ENCODE data around the gene JARID2.
"Not testable (repeated sequence)": the region's sequence is repeated elsewhere in the genome, so short reads cannot be mapped to it uniquely, and the experiment has no call there.

Gene JARID2

DNA sequence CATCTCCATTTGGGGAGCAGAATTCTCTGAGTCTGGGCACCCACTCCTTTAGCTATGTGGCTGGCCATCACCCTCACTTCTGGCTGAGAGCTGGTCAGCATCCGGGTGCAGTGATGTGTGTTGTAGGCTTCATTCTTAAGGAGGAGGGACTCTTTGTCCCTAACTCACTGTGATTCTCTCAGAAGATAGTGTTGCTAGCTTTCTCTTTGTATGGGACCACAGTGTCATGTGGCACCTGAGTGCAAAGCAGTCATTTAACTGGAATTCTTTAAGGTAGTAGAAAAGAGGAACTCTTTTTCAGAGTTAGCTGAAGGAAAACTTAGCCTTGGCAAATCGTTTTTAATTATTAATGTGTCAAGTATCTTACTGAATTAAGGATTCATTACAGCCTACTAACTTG, 165.9 kb downstream of the JARID2 start:
- no peak for DNase-seq (ENCODE audit: low read depth in 3 of 3, low spot score in 1 of 3)

DNA sequence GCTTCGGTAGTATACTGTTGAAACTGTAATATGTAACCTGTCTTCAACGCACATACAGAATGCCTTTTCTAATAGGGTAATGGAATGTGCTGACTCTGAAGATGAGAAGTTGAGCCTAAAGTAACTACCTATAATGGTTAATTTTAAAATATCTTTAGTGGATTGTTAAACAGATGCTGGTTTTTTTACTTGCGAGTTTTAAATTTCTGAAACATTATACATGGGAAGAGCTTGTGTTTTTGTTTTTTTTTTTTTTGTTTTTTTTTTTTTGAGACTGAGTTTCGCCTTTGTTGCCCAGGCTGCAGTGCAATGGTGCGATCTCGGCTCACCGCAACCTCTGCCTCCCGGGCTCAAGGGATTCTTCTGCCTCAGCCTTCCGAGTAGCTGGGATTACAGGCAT, 166.9 kb downstream of the JARID2 start:
- no peak for DNase-seq (ENCODE audit: low read depth in 3 of 3, low spot score in 1 of 3)

DNA sequence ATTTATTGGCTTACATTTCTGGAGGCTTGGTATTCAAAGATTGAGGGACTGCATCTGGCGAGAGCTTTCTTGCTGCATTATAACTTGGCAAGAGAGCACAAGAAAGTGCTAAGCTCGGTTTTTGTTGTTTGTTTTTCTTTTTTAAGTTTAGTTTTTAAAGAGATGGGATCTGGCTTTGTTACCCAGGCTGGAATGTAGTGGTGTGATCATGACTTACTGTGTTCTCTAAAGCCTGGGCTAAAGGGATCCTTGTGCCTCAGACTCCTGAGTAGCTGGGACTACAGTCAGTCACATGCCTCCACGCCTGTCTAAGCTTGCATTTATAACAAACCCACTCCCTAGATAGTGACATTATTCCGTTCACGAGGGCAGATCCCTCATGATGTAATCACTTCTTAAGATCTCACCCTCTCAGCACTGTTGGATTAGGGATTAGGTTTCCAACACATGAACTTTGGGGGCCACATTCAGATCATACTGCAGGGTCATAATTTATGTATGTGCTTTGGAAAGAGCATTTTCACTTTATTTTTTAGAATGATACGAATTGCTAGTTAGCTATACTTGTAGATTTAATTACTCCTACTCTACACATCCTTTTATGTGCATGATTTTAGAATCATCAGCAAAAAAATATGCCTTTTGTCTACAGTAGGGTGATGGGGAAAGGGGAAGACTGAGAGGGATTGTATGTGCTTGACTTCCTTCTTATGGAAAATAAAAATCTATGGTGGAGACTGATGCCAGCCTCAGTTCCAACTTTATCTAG, 167.8 kb downstream of the JARID2 start:
- DNase-seq (ENCODE audit: low read depth in 3 of 3, low spot score in 1 of 3) = no peak

DNA sequence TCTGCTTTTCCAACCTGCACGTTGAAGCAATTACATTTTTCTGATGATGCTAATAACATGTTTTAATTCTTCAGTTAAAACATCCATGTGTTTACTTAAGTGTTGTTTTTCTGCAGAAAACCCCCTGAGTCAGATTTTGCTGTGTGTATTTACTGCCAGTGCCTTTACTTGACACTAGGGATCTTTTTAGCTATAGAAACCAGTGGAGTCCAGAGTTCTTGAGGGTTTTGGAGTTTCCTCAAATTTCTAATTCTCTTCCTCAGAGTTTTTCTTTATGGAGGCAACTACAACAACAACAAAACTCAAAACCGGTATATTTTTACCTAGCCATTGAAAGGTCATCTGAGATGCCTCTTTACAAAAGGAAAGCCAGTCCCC, 168.4 kb downstream of the JARID2 start:
- no peak for DNase-seq (ENCODE audit: low read depth in 3 of 3, low spot score in 1 of 3)

DNA sequence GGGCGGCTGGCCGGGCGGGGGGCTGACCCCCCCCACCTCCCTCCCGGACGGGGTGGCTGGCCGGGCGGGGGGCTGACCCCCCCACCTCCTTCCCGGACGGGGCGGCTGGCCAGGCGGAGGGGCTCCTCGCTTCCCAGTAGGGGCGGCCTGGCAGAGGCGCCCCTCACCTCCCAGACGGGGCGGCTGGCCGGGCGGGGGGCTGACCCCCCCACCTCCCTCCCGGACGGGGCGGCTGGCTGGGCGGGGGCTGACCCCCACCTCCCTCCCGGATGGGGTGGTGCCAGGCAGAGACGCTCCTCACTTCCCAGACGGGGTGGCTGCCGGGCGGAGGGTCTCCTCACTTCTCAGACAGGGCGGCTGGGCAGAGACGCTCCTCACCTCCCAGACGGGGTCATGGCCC, 169.8 kb downstream of the JARID2 start:
- not testable (repeated sequence) for DNase-seq (ENCODE audit: low read depth in 3 of 3, low spot score in 1 of 3)

DNA sequence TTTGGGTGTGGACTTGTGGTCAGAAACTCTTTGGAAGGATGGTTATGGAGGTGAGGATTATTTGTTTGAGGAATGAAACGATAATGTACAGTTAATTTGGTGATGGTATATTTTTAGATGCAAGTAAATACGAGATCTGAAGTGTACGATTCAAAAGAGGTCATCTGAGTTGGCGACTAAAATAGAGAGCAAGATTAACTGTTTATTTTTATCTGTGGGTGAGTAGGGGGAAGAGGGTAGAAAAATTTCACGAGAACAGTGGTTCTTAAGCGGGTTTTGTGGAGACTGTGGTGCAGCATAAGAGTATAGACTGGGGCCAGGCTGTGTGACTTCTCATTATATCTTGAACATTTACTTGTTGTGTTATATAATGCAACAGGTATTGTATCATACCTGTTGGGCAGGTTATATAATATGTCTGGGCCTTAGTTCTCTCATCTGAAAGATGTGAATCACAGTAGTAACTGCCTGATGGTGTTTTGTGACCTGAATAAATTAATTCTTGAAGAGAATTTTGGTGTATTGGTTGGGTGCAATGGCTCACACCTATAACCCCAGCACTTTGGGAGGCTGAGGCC, 171.2 kb downstream of the JARID2 start:
- no peak for DNase-seq (ENCODE audit: low read depth in 3 of 3, low spot score in 1 of 3)

DNA sequence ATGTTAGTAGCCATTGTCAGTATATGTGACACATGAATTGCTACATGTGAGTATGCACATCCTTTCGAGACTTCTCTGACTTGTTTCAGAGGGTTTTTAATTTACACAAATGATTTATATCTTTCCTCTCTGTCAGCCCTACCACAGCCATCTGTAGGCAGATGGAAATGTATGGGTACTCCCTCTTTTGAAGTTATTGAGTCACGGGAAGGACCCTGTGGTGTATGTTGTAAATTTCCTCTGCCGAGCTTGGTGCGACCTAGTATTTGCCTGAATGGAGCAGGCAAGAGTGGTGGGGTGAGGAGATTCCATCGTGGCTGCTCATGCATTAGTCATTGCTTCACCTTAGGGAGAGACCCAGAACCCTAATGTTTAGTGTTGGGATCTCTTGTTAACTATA, 171.9 kb downstream of the JARID2 start:
- no peak for DNase-seq (ENCODE audit: low read depth in 3 of 3, low spot score in 1 of 3)

DNA sequence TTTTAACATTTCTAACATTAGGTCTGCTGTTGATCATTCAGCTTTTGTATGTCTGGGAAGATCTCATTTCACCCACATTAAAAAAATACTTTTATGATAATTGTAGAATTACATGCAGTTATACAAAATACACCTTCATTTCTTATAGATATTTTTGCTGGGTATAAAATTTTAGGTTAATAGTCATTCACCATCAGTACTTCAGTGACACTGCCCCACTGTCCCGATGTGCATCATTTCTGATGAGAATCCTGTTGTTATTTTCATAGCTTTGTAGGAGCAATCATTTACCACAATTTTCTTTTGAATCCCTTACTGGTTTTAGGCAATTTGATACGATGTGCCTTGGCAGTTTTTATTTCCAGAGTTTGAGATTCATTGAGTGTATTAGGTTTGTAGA, 173.6 kb downstream of the JARID2 start:
- DNase-seq (ENCODE audit: low read depth in 3 of 3, low spot score in 1 of 3) = no peak

DNA sequence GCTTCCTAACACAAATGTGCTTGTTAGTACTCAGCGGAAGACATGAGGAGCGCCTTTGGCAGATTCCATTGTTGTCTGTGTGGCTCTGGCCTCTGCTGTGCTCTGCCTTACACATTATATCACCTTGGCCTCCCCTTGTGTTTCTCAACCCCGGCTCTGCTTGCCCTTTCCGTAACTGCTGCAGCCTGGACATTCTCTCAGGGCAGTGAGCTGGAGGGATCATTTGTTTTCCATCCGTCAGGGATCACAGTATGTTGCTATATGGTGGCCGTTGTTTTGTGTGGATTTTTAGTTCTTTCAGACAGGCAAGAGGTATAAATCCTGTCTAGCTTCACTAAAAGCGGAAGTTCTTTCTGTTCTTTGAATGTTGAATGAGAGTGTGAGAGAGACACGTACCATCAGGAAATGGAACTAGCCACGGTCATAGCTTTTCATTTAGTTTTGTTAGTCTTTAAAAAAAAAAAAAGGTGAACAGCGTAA, 175.1 kb downstream of the JARID2 start:
- no peak for DNase-seq (ENCODE audit: low read depth in 3 of 3, low spot score in 1 of 3)

DNA sequence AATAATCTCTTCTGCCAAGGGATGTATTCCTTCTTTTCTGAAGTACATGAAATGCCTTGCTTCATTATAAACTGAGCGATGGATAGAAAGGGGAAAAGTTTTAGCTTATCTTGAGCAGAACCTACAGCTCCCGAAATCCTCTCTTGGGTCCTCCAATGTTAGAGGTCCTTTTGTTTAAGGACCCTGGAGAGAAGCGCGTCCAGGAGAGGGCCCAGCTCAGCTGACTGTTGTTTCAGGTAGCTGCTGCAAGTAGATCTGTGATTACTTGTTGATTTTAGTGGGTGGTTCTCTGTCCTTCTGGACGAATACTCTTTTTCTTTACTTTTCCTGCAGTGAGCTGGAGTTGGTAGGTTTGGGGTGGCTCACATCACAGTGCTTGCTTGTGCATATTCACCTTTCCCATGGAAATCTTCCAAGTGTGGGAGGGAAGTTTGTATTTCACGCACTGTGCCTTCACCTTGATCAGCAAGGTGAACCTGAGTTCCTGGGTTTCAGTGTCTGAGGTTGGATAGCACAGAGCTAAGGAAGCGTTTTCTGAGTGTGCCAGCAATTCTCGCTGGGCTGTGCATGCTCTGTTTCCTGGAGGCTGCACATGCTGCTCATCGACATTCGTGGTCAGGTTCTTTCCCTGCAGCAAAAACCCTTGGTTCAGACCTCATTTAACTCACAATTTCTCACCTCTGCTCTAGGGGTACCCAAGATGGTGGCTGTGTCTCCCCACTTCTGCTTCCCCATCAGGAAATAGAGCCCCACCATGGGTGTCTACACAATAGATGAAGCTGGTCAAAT, 176.3 kb downstream of the JARID2 start:
- DNase-seq (ENCODE audit: low read depth in 3 of 3, low spot score in 1 of 3) = no peak

DNA sequence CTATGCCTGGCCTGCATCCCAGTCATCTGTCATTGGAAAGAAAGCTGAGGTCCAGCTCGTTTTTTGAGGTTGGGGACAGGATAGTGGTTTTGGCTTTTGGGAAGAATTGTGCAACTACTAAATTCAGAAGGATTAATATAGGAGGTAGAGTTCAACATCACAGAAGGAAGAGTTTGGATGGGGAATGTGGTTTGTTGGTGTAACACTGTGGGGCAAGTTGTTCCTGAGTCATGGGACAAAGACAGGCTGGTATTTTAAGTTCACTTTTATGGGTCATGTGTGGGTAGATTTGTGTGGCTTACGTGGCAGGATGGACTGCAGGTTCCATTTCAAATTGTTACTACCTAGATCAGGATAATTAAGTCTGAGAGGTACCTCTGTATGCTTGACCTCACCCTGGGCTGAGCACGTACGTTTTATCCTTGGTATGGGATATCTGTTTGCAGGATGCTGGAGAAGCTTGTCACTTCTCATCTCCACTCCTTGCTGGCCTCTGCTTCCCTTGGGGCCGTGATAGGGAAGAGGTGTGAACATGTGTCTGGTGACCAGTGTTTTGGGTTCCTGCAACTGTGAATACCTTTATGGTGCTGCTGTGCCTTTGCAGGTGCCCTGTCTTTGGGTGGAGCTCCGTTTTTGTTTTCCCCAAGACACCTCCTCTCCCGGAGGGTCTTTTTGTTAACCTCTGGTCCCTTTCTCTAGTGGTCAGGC, 177.6 kb downstream of the JARID2 start:
- no peak for DNase-seq (ENCODE audit: low read depth in 3 of 3, low spot score in 1 of 3)

DNA sequence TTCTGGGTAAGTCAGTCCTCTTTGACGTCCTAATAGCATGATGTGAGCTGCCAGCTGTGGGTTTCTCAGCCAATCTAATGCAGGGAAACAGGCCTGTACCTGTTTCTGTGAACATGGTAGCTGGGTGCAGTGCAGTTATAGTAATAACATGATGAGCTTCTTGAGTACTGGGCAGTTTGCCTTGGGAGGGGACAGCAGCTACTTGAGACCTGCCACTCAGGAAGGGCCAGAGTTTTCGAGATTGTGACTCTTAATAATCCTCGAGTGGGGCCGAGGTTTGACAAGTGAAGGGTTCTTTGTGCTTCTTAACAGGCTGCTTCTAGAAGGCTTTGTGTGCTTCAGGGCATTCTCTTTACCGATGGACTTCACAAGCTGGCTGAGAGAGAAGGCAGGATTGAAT, 180.1 kb downstream of the JARID2 start:
- DNase-seq (ENCODE audit: low read depth in 3 of 3, low spot score in 1 of 3) = no peak

DNA sequence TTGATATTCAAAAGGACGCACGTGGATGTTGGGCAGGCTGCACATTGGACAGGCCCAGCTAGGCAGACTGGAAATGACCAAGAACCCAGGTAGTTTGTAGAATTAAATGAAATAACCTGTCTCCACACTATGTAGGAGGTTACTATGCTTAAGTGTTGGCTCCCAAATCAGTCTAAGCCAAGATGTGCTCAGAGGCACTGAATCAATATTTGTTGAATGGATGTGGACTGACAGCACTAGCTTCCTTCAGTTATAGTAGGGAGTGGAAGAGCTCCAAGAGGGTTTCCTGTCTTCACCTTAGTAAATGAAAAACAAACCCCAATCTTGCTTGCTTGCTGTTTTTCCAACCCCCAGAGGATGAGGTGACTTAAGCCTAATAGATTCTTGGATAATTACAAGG, 180.5 kb downstream of the JARID2 start:
- DNase-seq (ENCODE audit: low read depth in 3 of 3, low spot score in 1 of 3) = no peak

DNA sequence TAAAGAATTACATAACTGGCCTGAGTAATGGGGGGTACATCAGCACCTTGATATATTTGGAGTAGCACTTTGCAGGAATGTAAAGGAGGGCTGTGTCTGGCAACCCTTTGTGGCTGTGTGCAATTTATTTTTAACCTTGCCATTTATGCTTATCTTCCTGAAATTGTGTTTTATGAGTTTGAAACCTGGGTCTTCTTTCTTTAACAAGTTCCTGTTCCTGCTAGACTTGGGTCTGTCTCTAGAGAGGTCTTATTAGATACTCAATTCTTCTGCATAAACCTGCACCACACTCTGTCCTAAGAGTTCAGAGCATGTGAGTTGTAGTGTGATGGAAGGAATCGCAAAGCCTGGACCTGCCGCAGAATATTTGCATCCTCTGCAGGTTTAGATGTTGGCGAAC, 181.0 kb downstream of the JARID2 start:
- DNase-seq (ENCODE audit: low read depth in 3 of 3, low spot score in 1 of 3) = no peak

DNA sequence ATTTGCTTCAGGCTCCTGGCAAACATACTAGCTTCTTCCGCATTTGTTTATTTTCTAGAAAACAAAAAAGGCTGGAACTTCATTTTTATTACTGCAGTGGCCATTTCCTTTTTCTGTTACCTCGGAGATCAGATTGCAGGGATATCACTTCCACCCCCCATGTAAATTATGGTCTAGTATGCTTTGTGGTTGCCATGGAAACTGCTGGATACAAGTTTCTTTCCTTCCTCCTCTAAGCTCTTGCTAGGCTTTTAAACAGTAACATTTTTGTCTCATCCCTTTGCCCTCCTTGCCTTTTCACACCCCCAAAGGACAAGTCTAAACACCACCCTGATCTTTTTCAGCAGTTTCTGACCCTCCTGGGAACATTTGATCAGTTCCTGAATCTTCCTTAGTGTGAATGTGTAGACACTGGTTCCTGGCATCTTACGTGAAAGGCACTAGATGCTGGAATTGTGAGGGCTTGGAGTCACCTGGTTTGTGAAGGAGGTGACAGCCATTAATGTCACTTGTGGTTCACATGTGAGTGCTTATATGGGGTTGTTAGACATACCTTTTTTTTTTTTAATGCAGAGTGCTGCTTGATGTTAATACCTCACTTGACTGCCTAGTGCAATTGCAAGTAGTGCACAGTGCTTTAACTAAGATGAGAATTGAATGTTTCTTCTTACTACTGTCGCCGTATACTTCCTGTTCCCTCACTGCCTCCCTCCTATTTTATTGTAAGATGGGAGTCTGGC, 181.6 kb downstream of the JARID2 start:
- DNase-seq (ENCODE audit: low read depth in 3 of 3, low spot score in 1 of 3) = no peak

DNA sequence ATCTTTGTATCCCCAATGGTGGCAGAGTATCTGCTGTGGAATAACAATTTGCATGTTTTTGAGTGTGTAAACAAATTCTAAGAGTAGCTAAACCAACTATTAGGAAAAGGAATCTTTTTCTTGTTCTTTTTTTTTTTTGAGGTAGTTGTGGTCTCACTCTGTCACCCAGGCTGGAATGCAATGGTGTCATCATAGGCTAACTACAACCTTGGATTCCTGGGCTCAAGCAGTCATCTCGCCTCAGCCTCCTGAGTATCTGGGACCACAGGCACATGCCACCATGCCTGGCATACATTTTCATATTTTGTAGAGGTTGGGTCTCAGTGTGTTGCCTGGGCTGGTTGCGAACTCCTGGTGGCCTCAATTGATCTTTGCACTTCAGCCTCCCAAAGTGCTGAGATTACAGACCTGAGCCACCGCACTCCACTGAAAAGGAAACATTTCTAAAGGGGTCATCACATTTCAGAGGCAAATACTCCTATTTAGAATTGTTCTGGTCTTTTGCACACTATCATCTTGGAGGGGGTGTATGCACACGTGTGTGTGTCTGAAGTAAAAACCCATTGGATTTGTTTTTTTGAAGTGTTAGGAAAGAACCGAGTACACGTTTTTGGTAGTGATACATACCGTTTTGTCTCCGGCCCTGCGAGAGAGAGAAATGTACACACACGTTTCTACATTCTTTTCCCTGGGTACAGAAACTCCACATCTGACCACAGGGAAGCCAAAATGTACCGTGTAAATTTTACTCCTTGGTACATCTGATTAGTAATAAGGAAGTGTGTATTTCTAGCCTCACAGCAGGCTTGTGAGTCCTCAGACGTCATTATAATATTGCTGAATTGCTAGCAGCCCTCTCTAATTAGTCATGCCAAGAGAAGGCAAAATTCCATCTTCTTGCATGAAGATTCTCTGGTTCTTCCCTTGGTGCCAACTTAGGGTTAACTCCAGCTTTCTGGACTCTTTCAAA, 183.6 kb downstream of the JARID2 start:
- DNase-seq (ENCODE audit: low read depth in 3 of 3, low spot score in 1 of 3) = no peak

DNA sequence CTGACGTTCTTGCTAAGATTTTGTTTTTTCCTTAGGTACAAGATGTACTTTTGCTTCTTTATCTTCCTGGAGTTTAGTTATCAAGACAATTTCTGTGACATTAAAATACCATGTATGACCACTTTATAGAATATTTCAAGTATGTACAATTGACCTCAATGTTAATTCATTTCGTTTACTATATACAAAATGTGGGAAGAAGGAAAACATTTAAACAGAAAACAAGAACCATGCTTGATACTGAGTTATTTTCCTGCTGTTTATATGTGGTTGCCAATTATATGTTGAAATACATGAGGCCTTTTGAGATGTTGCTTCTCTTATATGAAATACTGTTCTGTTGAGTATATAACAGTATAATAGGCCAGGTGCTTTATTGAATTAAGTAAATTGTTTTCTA, 184.3 kb downstream of the JARID2 start:
- no peak for DNase-seq (ENCODE audit: low read depth in 3 of 3, low spot score in 1 of 3)

DNA sequence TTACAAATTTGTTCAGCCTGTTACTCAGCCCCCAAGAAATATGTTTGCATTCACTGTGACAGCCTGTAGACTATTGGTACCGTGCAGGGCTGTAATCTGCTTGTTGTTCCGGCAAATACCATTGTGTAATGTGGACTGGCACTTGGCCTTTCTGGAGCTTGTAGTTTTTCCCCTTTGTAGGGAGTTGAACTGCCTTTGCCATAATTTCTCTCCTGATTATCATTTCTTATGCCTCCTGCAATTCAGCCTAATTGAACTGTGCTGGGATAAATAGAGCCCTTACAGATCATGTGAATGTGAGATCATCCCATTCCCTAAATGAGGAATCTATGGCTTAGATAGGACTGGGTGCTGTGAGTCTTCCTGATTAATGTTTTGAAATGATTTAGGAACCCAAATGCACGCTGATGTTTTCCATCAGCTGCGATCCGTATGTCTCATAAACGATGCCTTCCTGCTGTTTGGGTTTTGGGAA, 185.1 kb downstream of the JARID2 start:
- DNase-seq (ENCODE audit: low read depth in 3 of 3, low spot score in 1 of 3) = no peak

DNA sequence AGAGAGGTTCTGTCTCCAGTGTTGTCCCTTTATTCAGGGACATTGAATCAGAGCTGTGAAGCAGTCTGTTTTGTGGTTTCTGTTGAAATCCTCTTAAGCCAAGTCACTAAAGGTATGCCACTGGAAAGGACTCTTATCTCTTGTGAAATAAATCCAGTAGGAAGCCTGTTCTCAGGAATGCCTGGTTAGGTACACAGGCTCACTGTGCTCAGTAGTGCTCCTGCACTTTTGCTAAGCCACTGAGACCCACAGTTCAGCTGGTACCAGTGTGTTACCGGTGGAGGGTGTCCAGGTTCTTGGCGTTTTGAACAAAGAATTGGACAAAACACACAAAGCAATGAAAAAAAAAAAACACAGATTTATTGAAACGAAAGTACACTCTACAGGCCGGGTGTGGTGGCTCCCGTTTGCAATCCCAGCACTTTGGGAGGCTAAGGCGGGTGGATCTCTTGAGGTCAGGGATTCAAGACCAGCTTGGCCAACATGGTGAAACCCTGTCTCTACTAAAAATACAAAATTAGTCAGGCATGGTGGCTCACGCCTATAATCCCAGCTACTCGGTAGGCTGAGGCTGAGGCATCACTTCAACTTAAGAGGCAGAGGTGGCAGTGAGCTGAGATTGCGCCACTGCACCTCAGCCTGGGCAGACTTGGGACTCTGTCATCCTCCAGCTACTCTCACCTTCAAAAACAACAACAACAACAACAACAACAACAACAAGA, 186.1 kb downstream of the JARID2 start:
- no peak for DNase-seq (ENCODE audit: low read depth in 3 of 3, low spot score in 1 of 3)

All from stimulated activated CD4-positive, alpha-beta T cell treated with anti-CD3 and anti-CD28 coated beads, TNF-alpha, amount 100 ng/mL, for 1 hour (primary cell).